H1 (cell line): ENCODE data around the gene SIX5. TPM values are rescaled to one million over a fixed set of nuclear protein-coding genes. Genes with fewer than 3 reads are reported as not detected.

ENCODE experiments used
- CBX5 ChIP-seq: fragments of 300-800, 300-1000 bp; sonication (generic); IDR thresholded peaks from 2 replicates; pipeline ENCODE4 v1.7.1; 2016; ENCODE audit warnings: antibody characterized with exemption, low read length, low read depth
- CHD7 ChIP-seq: fragments of 300-600 bp; sonication (generic); IDR thresholded peaks from 2 replicates; pipeline ENCODE4 v1.7.1; 2012; ENCODE audit warnings: low read length, moderate library complexity, mild to moderate bottlenecking, inconsistent platforms; ENCODE audit not compliant: insufficient replicate concordance
- CTCF ChIP-seq, 3 experiments: IDR thresholded peaks; 1 replicate in 2 of 3; 2 replicates in 1 of 3; pipeline versions ENCODE4 v1.5.1 to v1.6.1; 2011; ENCODE audit warnings: low read length in 3 of 3, mild to moderate bottlenecking in 3 of 3, inconsistent platforms in 2 of 3, low read depth in 1 of 3, moderate library complexity in 1 of 3; ENCODE audit not compliant: insufficient read depth in 1 of 3; ENCODE audit errors: control extremely low read depth in 1 of 3
- MAFK ChIP-seq: IDR thresholded peaks from 2 replicates; pipeline ENCODE4 v1.6.1; 2012; ENCODE audit warnings: low read depth, mild to moderate bottlenecking, improper control_type of control experiment, low read length
- TBP ChIP-seq: IDR thresholded peaks from 2 replicates; pipeline ENCODE4 v1.6.1; 2011; ENCODE audit warnings: low read depth, low read length, improper control_type of control experiment
- USF2 ChIP-seq: IDR thresholded peaks from 2 replicates; pipeline ENCODE4 v1.6.1; 2011; ENCODE audit warnings: low read length, improper control_type of control experiment
- polyA plus RNA-seq, 7 experiments: library from polyadenylated mRNA; depleted of rRNA in 3 of 7; stranded (reverse) in 5 of 7; unstranded in 2 of 7; fragments of >200 nt in 5 of 7; fragments of 200-250 nt in 2 of 7; gene quantifications; 1 replicate in 5 of 7; 2 replicates in 1 of 7; 4 replicates in 1 of 7; pipeline versions ENCODE4 v1.2.1 to v1.2.3, GENCODE V29; 2011 to 2013; ENCODE audit warnings: missing spikeins in 2 of 7, mixed read lengths in 2 of 7
- total RNA-seq: library from RNA; stranded (reverse); fragmentation: NEBNext Ultra II Directional; extraction: Animal tissue kit (Norgen Biotek cat#: 25700); gene quantifications from 2 replicates; pipeline ENCODE4 v1.2.1, GENCODE V29; 2021

Gene SIX5
- total and polyA plus RNA-seq, 2 of the 8 experiments (the other 6 are each of a cell fraction or from before 2014, with no cell fraction given) = 20.9 to 24.2 TPM

GRCh38 chr19:45717131-45717982, 51.7 kb downstream of the SIX5 start (continued):
- TF ChIP-seq CTCF (IDR thresholded peaks at IDR 0.05; ENCODE audit: control extremely low read depth in 1 of 3, insufficient read depth in 1 of 3, low read depth in 1 of 3, low read length in 3 of 3) (no peak), TBP (peak; percentile 75), CBX5 (no peak), USF2 (peak; percentile 89), CHD7 (no peak), MAFK (peak; percentile 67)
